IPS DF 19.7 (cell line): ENCODE data around the gene TECTB.
"Not testable (repeated sequence)": the region's sequence is repeated elsewhere in the genome, so short reads cannot be mapped to it uniquely, and the experiment has no call there.

Experiments
- DNase-seq: peaks from one replicate; pipeline ENCODE4 v3.0.0-alpha.2; 2013; ENCODE audit warnings: low read depth, low spot score

TECTB gene

GRCh38 chr10:112283100-112283499 lies at the start of gene TECTB:
TECTB (plus strand) TSS chr10:112283400; CDS start chr10:112283735, 335 bp downstream.
- no peak for DNase-seq

- no peak for DNase-seq
Observed at GRCh38 chr10:112235141-112235540, 48.1 kb upstream of the TECTB start.

GRCh38 chr10:112235920-112236319 lies 47.3 kb upstream of the TECTB start:
- no peak for DNase-seq

- no peak for DNase-seq
Observed at GRCh38 chr10:112236486-112236885, 46.7 kb upstream of the TECTB start.

GRCh38 chr10:112239347-112239746 lies 43.9 kb upstream of the TECTB start:
- no peak for DNase-seq

- DNase-seq, result no peak
Observed at GRCh38 chr10:112240441-112240840, 42.8 kb upstream of the TECTB start.

- no peak for DNase-seq
Observed at GRCh38 chr10:112241651-112242341, 41.4 kb upstream of the TECTB start.

GRCh38 chr10:112242769-112243168 lies 40.4 kb upstream of the TECTB start:
- DNase-seq, result no peak

GRCh38 chr10:112243713-112244112 lies 39.5 kb upstream of the TECTB start:
- DNase-seq, result no peak

- no peak for DNase-seq
Observed at GRCh38 chr10:112244197-112244596, 39.0 kb upstream of the TECTB start.

GRCh38 chr10:112247791-112248190 lies 35.4 kb upstream of the TECTB start:
- DNase-seq, result no peak

- DNase-seq, result no peak
Observed at GRCh38 chr10:112248584-112249295, 34.5 kb upstream of the TECTB start.

- DNase-seq, result no peak
Observed at GRCh38 chr10:112249722-112250121, 33.5 kb upstream of the TECTB start.

GRCh38 chr10:112250555-112250954 lies 32.6 kb upstream of the TECTB start:
- no peak for DNase-seq

- DNase-seq, result not testable (repeated sequence)
Observed at GRCh38 chr10:112251238-112251637, 32.0 kb upstream of the TECTB start.

GRCh38 chr10:112258407-112258806 lies 24.8 kb upstream of the TECTB start:
- no peak for DNase-seq

GRCh38 chr10:112259688-112260087 lies 23.5 kb upstream of the TECTB start:
- no peak for DNase-seq

GRCh38 chr10:112260831-112261230 lies 22.4 kb upstream of the TECTB start:
- DNase-seq, result no peak

- DNase-seq, result no peak
Observed at GRCh38 chr10:112261281-112261822, 21.8 kb upstream of the TECTB start.

- no peak for DNase-seq
Observed at GRCh38 chr10:112262546-112262945, 20.7 kb upstream of the TECTB start.

- no peak for DNase-seq
Observed at GRCh38 chr10:112265745-112266144, 17.5 kb upstream of the TECTB start.

GRCh38 chr10:112269266-112269665 lies 13.9 kb upstream of the TECTB start:
- no peak for DNase-seq

GRCh38 chr10:112271982-112272381 lies 11.2 kb upstream of the TECTB start:
- DNase-seq, result no peak
